Ishikawa (cell line): ENCODE data around the gene RAB31.

Experiments
- CEBPB ChIP-seq: IDR thresholded peaks from 2 replicates; pipeline ENCODE4 v1.6.1; 2012
- CREB1 ChIP-seq: IDR thresholded peaks from 2 replicates; pipeline ENCODE4 v1.6.1; 2012; ENCODE audit warnings: low read depth
- EGR1 ChIP-seq: IDR thresholded peaks from 2 replicates; pipeline ENCODE4 v1.6.1; 2012
- EP300 ChIP-seq: IDR thresholded peaks from 2 replicates; pipeline ENCODE4 v1.6.1; 2012; ENCODE audit warnings: borderline replicate concordance
- FOXM1 ChIP-seq: IDR thresholded peaks from 2 replicates; pipeline ENCODE4 v1.6.1; 2012; ENCODE audit warnings: low read depth, borderline replicate concordance
- MAX ChIP-seq: IDR thresholded peaks from 2 replicates; pipeline ENCODE4 v1.6.1; 2012
- NFIC ChIP-seq: IDR thresholded peaks from 2 replicates; pipeline ENCODE4 v1.6.1; 2012
- RAD21 ChIP-seq: IDR thresholded peaks from 2 replicates; pipeline ENCODE4 v1.6.1; 2012; ENCODE audit warnings: low read depth
- REST ChIP-seq: IDR thresholded peaks from 2 replicates; pipeline ENCODE4 v1.6.1; 2012; ENCODE audit warnings: low read depth, mild to moderate bottlenecking
- TAF1 ChIP-seq: IDR thresholded peaks from 2 replicates; pipeline ENCODE4 v1.6.1; 2012; ENCODE audit warnings: low read depth, mild to moderate bottlenecking
- TCF12 ChIP-seq: IDR thresholded peaks from 2 replicates; pipeline ENCODE4 v1.6.1; 2012; ENCODE audit warnings: low read depth
- TEAD4 ChIP-seq: IDR thresholded peaks from 2 replicates; pipeline ENCODE4 v1.6.1; 2012
- USF1 ChIP-seq: IDR thresholded peaks from 2 replicates; pipeline ENCODE4 v1.6.1; 2012
- YY1 ChIP-seq: IDR thresholded peaks from 2 replicates; pipeline ENCODE4 v1.6.1; 2012; ENCODE audit warnings: low read depth
- ZBTB7A ChIP-seq: IDR thresholded peaks from 2 replicates; pipeline ENCODE4 v1.6.1; 2012; ENCODE audit warnings: low read depth

The RAB31 gene

GRCh38 chr18:9737006-9737405 is 28.9 kb downstream of the RAB31 start:
- TF ChIP-seq ZBTB7A (no peak), EGR1 (no peak), FOXM1 (no peak), NFIC (peak; percentile 59), CREB1 (no peak), TAF1 (no peak), REST (no peak), MAX (no peak), RAD21 (no peak), EP300 (peak; percentile 61), USF1 (no peak), CEBPB (no peak), TEAD4 (peak; percentile 76), TCF12 (peak; percentile 45; the same call in 1 of the 2 replicates), YY1 (no peak)

- no peak for TF ChIP-seq ZBTB7A
- TF ChIP-seq NFIC: peak; percentile 83
- no peak for TF ChIP-seq RAD21
- TF ChIP-seq CREB1: no peak
- no peak for TF ChIP-seq CEBPB
- no peak for TF ChIP-seq EGR1
- TF ChIP-seq MAX: no peak
- no peak for TF ChIP-seq TAF1
- no peak for TF ChIP-seq FOXM1
- TF ChIP-seq TEAD4: 0 out of 2 replicates have a peak, but pooled peaks have one; percentile 12
- no peak for TF ChIP-seq TCF12
- no peak for TF ChIP-seq YY1
- no peak for TF ChIP-seq EP300
- TF ChIP-seq USF1: no peak
- TF ChIP-seq REST: no peak
These were observed 29.5 kb downstream of the RAB31 start for GRCh38 chr18:9737472-9738121.

- TF ChIP-seq FOXM1: no peak
- no peak for TF ChIP-seq EGR1
- TF ChIP-seq ZBTB7A: no peak
- TF ChIP-seq TCF12: no peak
- TF ChIP-seq RAD21: no peak
- TF ChIP-seq NFIC: no peak
- no peak for TF ChIP-seq TEAD4
- no peak for TF ChIP-seq CREB1
- no peak for TF ChIP-seq CEBPB
- no peak for TF ChIP-seq YY1
- TF ChIP-seq TAF1: no peak
- TF ChIP-seq EP300: no peak
- TF ChIP-seq REST: no peak
- TF ChIP-seq MAX: no peak
- TF ChIP-seq USF1: no peak
These were observed 30.3 kb downstream of the RAB31 start for GRCh38 chr18:9738266-9738969.
